Retinal pigment epithelial cell (primary cell): ENCODE data around the gene TECR.
A peak's percentile ranks its signal among the peaks of the same experiment; 100 is the strongest.

Experiments used
- DNase-seq: peaks from one replicate; pipeline ENCODE4 v3.0.0-alpha.2; 2010; ENCODE audit warnings: low read depth
- H3K4me3 ChIP-seq: 2 replicates; pipeline ENCODE4 v1.5.1; 2011; ENCODE audit warnings: mild to moderate bottlenecking, low read length, control low read depth, moderate library complexity
- CTCF ChIP-seq: conservative IDR thresholded peaks from 2 replicates; pipeline ENCODE4 v1.5.1; 2011; ENCODE audit warnings: low read depth, low read length, control low read depth, inconsistent platforms

Gene TECR

GRCh38 chr19:14553042-14553938 is 23.9 kb downstream of the TECR start:
- no peak overlapping the region for H3K4me3 ChIP-seq
- TF ChIP-seq CTCF, result no peak
- no peak for DNase-seq

- H3K4me3 ChIP-seq, result no peak overlapping the region
- no peak for DNase-seq
- TF ChIP-seq CTCF, result no peak
Observed at GRCh38 chr19:14553939-14554243, 24.5 kb downstream of the TECR start.

GRCh38 chr19:14554382-14554812 is 25.0 kb downstream of the TECR start:
- DNase-seq, result no peak
- H3K4me3 ChIP-seq, result no peak overlapping the region
- no peak for TF ChIP-seq CTCF

GRCh38 chr19:14555918-14556661 is 26.7 kb downstream of the TECR start:
- no peak for DNase-seq
- H3K4me3 ChIP-seq, result no peak overlapping the region
- no peak for TF ChIP-seq CTCF

- peak; percentile 95 for TF ChIP-seq CTCF
- DNase-seq, result no peak
- H3K4me3 ChIP-seq, result peak overlapping the region; percentile 25
Observed at GRCh38 chr19:14556662-14557188, 27.3 kb downstream of the TECR start.

- TF ChIP-seq CTCF, result no peak
- H3K4me3 ChIP-seq, result no peak overlapping the region
- no peak for DNase-seq
Observed at GRCh38 chr19:14558370-14559066, 29.1 kb downstream of the TECR start.
